Activated CD8-positive, alpha-beta memory T cell treated with anti-CD3 and anti-CD28 coated beads, Interleukin-2, amount 10 ng/mL, durations not matched to agents 7 days and 5 days (primary cell): Measurements from ENCODE around the gene HAUS2. TPM values are rescaled to one million over a fixed set of nuclear protein-coding genes. Genes with fewer than 3 reads are reported as not detected.

Source experiments
- ATAC-seq: fragments of 150-1000 bp; cut with Tn5 transposase; one replicate; pipeline ENCODE4 v1.10.0; 2021; ENCODE audit warnings: moderate library complexity
- CTCF ChIA-PET: fragments of 350-600 bp; sonication (Branson Sonifier 250); formaldehyde crosslinking; loops from one replicate; lab custom pipeline; 2021; ENCODE audit warnings: antibody characterized with exemption; lab: Charles Lee
- DNase-seq: peaks from one replicate; pipeline ENCODE4 v3.0.0-alpha.2; 2020
- H3K27ac Mint-ChIP-seq: one replicate; pipeline ENCODE4 v1.8.0; 2021; ENCODE audit warnings: mild to moderate bottlenecking, mixed read lengths
- H3K27me3 Mint-ChIP-seq: one replicate; pipeline ENCODE4 v1.8.0; 2021; ENCODE audit warnings: mixed read lengths
- H3K36me3 Mint-ChIP-seq: one replicate; pipeline ENCODE4 v1.8.0; 2021; ENCODE audit warnings: mild to moderate bottlenecking, mixed read lengths
- H3K4me1 Mint-ChIP-seq: one replicate; pipeline ENCODE4 v1.8.0; 2021; ENCODE audit warnings: mixed read lengths
- H3K4me3 Mint-ChIP-seq: one replicate; pipeline ENCODE4 v1.8.0; 2021; ENCODE audit warnings: mild to moderate bottlenecking, moderate library complexity, mixed read lengths
- H3K9me3 Mint-ChIP-seq: one replicate; pipeline ENCODE4 v1.8.0; 2022; ENCODE audit warnings: low read depth, mixed read lengths
- total RNA-seq, 2 experiments: library from RNA; stranded (reverse); gene quantifications; one replicate each; pipeline ENCODE4 v1.2.3, GENCODE V29; 2021

The HAUS2 gene
- total RNA-seq, 2 experiments from 2014 or later = 35.5 to 35.6 TPM

DNA sequence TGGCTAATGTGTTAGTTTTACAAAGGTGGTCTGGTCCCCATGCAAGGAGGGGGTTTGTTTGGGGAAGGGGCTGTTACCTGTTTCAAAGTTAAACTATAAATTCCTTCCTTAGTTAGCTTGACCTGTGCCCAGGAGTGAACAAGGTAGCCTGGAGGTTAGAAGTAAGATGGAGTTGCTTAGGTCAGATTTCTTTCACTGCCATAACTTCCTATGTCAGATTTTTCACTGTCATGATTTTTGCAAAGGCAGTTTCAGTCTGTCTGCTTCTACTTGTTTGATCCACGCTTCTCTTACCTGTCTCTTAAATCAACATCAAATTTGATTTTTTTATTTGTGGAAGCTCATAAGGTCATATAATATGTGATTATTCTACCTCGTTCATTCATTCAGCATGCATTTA, 55.3 kb downstream of the HAUS2 start:
- ATAC-seq (no peak), DNase-seq (no peak)
- H3K4me3 Mint-ChIP-seq = no peak overlapping the region
- no peaks in the 10 kb centered on the region for H3K27me3 Mint-ChIP-seq
- H3K9me3 Mint-ChIP-seq = peaks cover 4% of the 10 kb centered on the region
- peak overlapping the region; percentile 67 for H3K27ac Mint-ChIP-seq
- CTCF ChIA-PET = no interaction called here
- peaks cover 57% of the 10 kb centered on the region for H3K4me1 Mint-ChIP-seq
- peaks cover 30% of the 10 kb centered on the region for H3K36me3 Mint-ChIP-seq

DNA sequence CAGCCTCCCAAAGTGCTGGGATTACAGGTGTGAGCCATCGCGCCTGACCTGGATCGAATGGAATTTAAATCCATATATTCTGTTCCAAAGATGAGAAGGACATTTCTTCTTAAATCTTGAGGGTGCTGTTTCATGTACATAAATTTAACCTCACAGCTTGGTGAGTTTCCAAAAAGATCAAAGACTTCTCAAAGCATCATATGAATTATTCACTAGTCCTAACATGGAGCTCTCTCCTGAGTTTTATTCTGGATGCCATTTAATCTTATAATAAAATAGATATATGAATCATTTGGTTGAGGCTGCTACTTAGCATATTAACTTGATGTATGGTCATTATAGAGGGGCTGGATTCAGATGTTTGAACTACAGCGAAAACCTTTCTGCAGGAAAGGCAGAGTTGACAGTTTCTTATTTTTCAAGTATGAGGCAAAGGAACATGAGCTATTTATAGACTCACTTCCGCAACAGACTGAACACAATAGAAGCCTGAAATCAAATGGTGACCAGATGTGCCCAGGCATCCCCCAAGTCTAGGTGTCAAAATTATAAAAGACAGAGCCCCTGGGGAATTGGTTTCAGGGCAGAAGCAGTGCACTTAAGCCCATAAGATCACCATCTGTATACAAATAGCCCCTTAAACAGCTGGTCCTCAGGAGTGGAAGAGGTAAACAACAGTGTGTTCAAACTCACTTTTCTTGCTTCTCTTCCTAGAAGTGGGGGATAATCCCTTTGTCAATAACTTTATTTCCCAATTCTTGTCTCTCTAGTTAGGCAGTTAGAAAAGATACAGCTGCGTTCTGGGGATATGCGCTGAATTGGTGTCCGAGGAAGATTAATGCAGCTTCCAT, 56.5 kb downstream of the HAUS2 start:
- Mint-ChIP-seq H3K4me1 (peaks cover 65% of the 10 kb centered on the region), H3K36me3 (peaks cover 27% of the 10 kb centered on the region), H3K27ac (peak overlapping the region; percentile 87), H3K4me3 (peak overlapping the region; percentile 10), H3K9me3 (peaks cover 4% of the 10 kb centered on the region), H3K27me3 (no peaks in the 10 kb centered on the region)
- CTCF ChIA-PET = interaction anchor here (0.9 to 2.2 kb wide), 6 partner anchors 10 to 599 kb away, joined by 3 to 8 read pairs (median 4); partner anchors contain the start of gene STARD9
- DNase-seq (peak; percentile 43), ATAC-seq (peak; percentile 21)

DNA sequence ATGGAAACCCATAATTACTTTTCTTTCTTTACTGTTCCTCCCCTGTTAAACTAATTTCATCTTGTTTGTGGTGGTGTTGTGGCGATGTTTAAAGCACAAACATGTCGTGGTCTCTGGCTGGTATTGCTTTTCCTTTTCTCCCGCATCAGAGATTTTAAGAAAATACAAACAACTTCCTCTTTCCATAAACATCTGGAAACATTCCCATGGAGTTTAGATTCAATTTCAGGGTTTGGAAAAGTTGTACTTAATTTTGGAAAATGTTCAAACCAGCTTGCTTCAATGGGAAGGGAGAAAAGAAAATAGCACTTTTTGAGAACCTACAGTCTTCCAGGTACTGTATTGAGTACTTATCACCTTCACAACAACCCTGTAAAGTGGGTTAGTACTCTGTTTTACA, 57.2 kb downstream of the HAUS2 start:
- ATAC-seq (no peak), DNase-seq (no peak)
- peaks cover 4% of the 10 kb centered on the region for H3K9me3 Mint-ChIP-seq
- peak overlapping the region; percentile 10 for H3K4me3 Mint-ChIP-seq
- H3K27ac Mint-ChIP-seq = peak overlapping the region; percentile 87
- CTCF ChIA-PET = interaction anchor here (1.1 to 2.2 kb wide), 5 partner anchors 11 to 30 kb away, joined by 3 to 8 read pairs (median 6); partner anchors contain the start of gene STARD9
- peaks cover 67% of the 10 kb centered on the region for H3K4me1 Mint-ChIP-seq
- peaks cover 25% of the 10 kb centered on the region for H3K36me3 Mint-ChIP-seq
- H3K27me3 Mint-ChIP-seq = no peaks in the 10 kb centered on the region

DNA sequence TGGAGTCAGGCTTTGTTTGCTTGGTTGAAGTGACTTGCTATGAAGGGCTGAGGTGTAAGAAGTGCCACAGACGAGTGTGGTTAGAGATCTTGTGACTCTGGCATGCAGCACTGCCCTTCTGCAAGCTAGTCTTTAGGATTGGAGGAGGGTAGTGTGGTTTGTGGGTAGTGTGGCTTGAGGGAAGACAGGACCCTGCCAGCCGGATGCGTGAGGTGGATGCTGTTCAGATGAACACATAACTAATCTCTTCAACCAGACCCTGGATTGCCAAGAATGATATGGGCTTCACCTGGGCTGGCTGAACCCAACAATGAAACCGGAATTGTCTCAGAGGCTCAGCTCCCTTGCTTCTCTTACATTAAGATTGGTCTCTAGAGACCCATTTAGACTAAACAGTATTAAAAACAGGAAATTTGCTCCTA, 59.5 kb downstream of the HAUS2 start:
- CTCF ChIA-PET = interaction anchor here (1.0 to 1.6 kb wide), 5 partner anchors 27 to 314 kb away, joined by 3 to 6 read pairs (median 4); no protein-coding TSS in a partner anchor
- H3K4me1 Mint-ChIP-seq = peaks cover 61% of the 10 kb centered on the region
- peak; percentile 94 for DNase-seq
- H3K27me3 Mint-ChIP-seq = no peaks in the 10 kb centered on the region
- no peaks in the 10 kb centered on the region for H3K9me3 Mint-ChIP-seq
- H3K27ac Mint-ChIP-seq = peak overlapping the region; percentile 91
- peak overlapping the region; percentile 56 for H3K4me3 Mint-ChIP-seq
- H3K36me3 Mint-ChIP-seq = peaks cover 14% of the 10 kb centered on the region
- ATAC-seq = peak; percentile 69

DNA sequence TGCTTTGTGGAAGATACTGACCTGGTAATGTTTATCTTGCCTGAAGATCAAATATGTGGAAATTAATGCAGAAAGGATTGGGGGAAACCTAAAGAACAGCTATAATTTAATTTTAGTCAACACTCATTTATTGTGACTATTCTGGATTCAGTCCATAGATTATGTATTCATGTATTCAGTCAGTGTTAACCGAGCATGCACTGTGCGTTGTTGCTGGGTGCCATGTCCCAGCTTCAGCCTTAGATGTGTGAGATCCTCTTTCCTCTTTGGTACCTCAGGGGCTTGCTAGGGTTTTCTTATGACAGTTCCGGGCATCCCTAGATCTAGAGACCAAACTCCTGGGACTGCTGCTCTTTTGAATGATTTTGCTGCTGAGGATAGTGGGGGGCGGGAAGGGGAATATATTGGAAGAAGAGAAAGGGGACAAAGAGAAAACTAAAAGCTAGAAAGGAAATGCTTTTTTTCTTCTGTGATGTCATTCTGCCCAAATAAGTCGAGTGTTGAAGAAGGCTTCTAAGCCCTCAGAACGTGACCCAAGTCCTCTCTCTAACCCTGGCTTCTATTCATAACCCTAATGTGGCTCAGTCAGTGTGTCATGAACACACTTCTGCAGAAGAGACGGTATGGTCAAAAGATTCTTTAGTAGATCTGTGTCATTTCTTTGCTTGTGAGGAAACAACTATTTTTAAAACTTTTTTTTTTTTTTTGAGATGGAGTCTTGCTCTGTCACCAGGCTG, 60.3 kb downstream of the HAUS2 start:
- DNase-seq = peak; percentile 44
- peak overlapping the region; percentile 91 for H3K27ac Mint-ChIP-seq
- no peaks in the 10 kb centered on the region for H3K9me3 Mint-ChIP-seq
- no peaks in the 10 kb centered on the region for H3K27me3 Mint-ChIP-seq
- peaks cover 11% of the 10 kb centered on the region for H3K36me3 Mint-ChIP-seq
- ATAC-seq = peak; percentile 46
- peaks cover 57% of the 10 kb centered on the region for H3K4me1 Mint-ChIP-seq
- peak overlapping the region; percentile 38 for H3K4me3 Mint-ChIP-seq
- CTCF ChIA-PET = interaction anchor here (0.7 to 1.5 kb wide), 4 partner anchors 27 to 40 kb away, joined by 3 to 6 read pairs (median 4); no protein-coding TSS in a partner anchor

DNA sequence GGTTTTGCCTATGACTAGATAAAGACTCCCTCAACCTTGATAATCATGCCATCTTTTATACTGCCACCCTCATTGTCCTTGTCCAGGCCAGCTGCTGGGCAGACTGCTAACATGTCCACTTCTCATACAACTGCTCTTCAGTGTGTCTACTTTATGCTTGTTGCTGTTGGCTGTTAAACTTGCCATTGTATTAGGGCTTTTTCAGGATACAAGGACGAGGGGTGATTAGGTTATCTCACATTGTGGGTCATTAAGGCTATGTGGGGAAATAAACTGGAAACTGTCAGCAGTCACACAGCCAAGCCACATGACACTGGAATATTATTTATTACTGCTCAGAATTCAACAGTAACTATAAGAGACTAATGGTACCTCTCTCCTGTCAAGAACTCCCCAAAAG, 62.9 kb downstream of the HAUS2 start:
- H3K27me3 Mint-ChIP-seq = no peaks in the 10 kb centered on the region
- H3K9me3 Mint-ChIP-seq = no peaks in the 10 kb centered on the region
- no peak for DNase-seq
- CTCF ChIA-PET = no interaction called here
- no peak overlapping the region for H3K27ac Mint-ChIP-seq
- no peak for ATAC-seq
- H3K36me3 Mint-ChIP-seq = peaks cover 5% of the 10 kb centered on the region
- no peak overlapping the region for H3K4me3 Mint-ChIP-seq
- H3K4me1 Mint-ChIP-seq = peaks cover 33% of the 10 kb centered on the region

DNA sequence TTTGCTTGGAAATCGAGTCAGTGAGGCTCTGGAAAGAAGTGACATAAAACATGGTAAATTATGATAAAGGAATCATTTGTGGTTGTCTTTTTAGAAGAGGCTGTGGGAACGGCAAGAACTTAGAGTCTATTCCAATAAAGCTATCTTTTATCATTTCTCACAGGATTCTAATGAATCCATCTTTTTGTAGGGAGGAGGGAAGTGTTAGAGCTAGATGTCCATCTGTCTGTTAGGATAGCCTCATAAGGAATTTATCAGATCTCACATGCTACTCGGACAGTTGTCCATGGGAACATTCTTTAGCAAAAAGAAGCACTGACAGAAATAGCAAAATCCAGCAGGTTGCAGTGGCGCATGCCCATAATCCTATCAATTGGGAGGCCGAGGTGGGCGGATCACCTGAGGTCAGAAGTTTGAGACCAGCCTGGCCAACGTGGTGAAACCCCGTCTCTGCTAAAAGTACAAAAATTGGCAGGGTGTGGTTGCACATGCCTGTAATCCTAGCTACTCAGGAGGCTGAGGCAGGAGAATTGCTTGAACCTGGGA, 63.8 kb downstream of the HAUS2 start:
- peaks cover 5% of the 10 kb centered on the region for H3K36me3 Mint-ChIP-seq

DNA sequence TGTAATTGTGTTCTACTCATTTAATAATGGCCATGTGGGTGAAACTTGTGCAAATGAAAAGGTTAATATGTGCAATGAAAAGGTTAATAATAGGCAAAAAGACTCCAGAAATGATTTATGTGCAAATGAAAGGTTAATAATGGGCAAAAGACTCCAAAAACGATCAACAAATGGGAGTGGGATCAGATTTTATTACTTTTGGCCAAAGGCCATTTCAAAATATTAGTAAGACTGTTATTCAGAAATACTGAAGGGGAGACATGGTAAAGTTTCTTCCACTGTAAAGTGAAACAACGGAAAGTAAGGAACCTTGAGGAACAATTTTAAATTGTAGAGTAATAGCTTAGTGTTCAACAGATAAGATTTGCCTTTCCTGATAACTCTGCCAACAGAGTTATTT, 67.5 kb downstream of the HAUS2 start:
- Mint-ChIP-seq H3K4me1 (peaks cover 12% of the 10 kb centered on the region), H3K4me3 (no peak overlapping the region), H3K9me3 (no peaks in the 10 kb centered on the region), H3K36me3 (peaks cover 1% of the 10 kb centered on the region), H3K27me3 (no peaks in the 10 kb centered on the region), H3K27ac (no peak overlapping the region)
- CTCF ChIA-PET = interaction anchor here (1.0 kb wide), 1 partner anchor 17 kb away, joined by 4 read pairs; no protein-coding TSS in a partner anchor
- DNase-seq = no peak
- no peak for ATAC-seq

More for the DNA sequence above, 63.8 kb downstream of the HAUS2 start:
- H3K4me1 Mint-ChIP-seq = peaks cover 25% of the 10 kb centered on the region
- ATAC-seq (no peak), DNase-seq (no peak)
- H3K4me3 Mint-ChIP-seq = no peak overlapping the region
- H3K27ac Mint-ChIP-seq = no peak overlapping the region
- CTCF ChIA-PET = interaction anchor here (0.6 kb wide), 1 partner anchor 37 kb away, joined by 3 read pairs; no protein-coding TSS in a partner anchor
- no peaks in the 10 kb centered on the region for H3K9me3 Mint-ChIP-seq
- no peaks in the 10 kb centered on the region for H3K27me3 Mint-ChIP-seq

Other genes with a start within 250 kb of the HAUS2 start
- gene CAPN3, start 189.3 kb upstream of the HAUS2 start, total RNA-seq = 1 to 10 TPM; 3.6 to 4.6 TPM
- 10 to 100 TPM; 41.1 to 51.8 TPM for gene ZNF106, start 57.7 kb upstream of the HAUS2 start, total RNA-seq
- gene SNAP23, start 53.2 kb upstream of the HAUS2 start, total RNA-seq = 10 to 100 TPM; 36.9 to 63.9 TPM
- gene LRRC57, start within 50 bp of the HAUS2 start, total RNA-seq = 10 to 100 TPM; 22.9 to 25.2 TPM
- gene STARD9, start 26.8 kb downstream of the HAUS2 start, total RNA-seq = 10 to 100 TPM in 1 of 2 experiments, 1 to 10 TPM in 1; 9.6 to 20.8 TPM
- gene CDAN1, start 188.3 kb downstream of the HAUS2 start, total RNA-seq = 10 to 100 TPM; 29.0 to 39.2 TPM